Progenitor cell of endocrine pancreas (in vitro differentiated cells): ENCODE results near the gene LRP2. TPM values are rescaled to one million over a fixed set of nuclear protein-coding genes. Genes with fewer than 3 reads are reported as not detected.

ENCODE experiments used
- DNase-seq: peaks from one replicate; pipeline ENCODE4 v3.0.0; 2021; ENCODE audit warnings: low spot score; ENCODE audit not compliant: unreplicated experiment
- H3K27ac Mint-ChIP-seq: 2 replicates; pipeline ENCODE4 v1.8.0; 2021; ENCODE audit warnings: mild to moderate bottlenecking, moderate library complexity, mixed read lengths
- H3K27me3 Mint-ChIP-seq: 2 replicates; pipeline ENCODE4 v1.8.0; 2021; ENCODE audit warnings: mixed read lengths
- H3K36me3 Mint-ChIP-seq: 2 replicates; pipeline ENCODE4 v1.8.0; 2022; ENCODE audit warnings: mixed read lengths; ENCODE audit not compliant: insufficient read depth
- H3K4me1 Mint-ChIP-seq: 2 replicates; pipeline ENCODE4 v1.8.0; 2021; ENCODE audit warnings: low read depth, mixed read lengths
- H3K4me3 Mint-ChIP-seq: 2 replicates; pipeline ENCODE4 v1.8.0; 2021; ENCODE audit warnings: low read depth, mild to moderate bottlenecking, moderate library complexity, mixed read lengths
- H3K9me3 Mint-ChIP-seq: 2 replicates; pipeline ENCODE4 v1.8.0; 2021; ENCODE audit warnings: low read depth, mixed read lengths
- CTCF ChIP-seq: fragments of 200-600 bp; sonication (generic); IDR thresholded peaks from one replicate; pipeline ENCODE4 v1.5.0; 2021; ENCODE audit warnings: antibody characterized with exemption, mild to moderate bottlenecking; ENCODE audit not compliant: unreplicated experiment
- total RNA-seq: library from RNA; stranded (reverse); gene quantifications from 2 replicates; pipeline ENCODE4 v1.2.1, GENCODE V29; 2021

Gene LRP2
- total RNA-seq, 1 donor from 2014 or later: 44.4 TPM

- no peak overlapping the region for H3K27ac Mint-ChIP-seq
- H3K27me3 Mint-ChIP-seq: peaks cover 5% of the 10 kb centered on the region
These were observed 266.7 kb downstream of the LRP2 start for GRCh38 chr2:169095621-169096105.

GRCh38 chr2:169094676-169095075 is 267.7 kb downstream of the LRP2 start:
- DNase-seq: no peak
- no peaks in the 10 kb centered on the region for H3K4me1 Mint-ChIP-seq
- H3K4me3 Mint-ChIP-seq: no peak overlapping the region
- H3K9me3 Mint-ChIP-seq: no peaks in the 10 kb centered on the region
- no peak overlapping the region for H3K27ac Mint-ChIP-seq
- peaks cover 5% of the 10 kb centered on the region for H3K27me3 Mint-ChIP-seq
- no peaks in the 10 kb centered on the region for H3K36me3 Mint-ChIP-seq
- no peak for TF ChIP-seq CTCF

More at GRCh38 chr2:169095621-169096105, 266.7 kb downstream of the LRP2 start:
- TF ChIP-seq CTCF: no peak
- Mint-ChIP-seq H3K4me1 (no peaks in the 10 kb centered on the region), H3K4me3 (no peak overlapping the region), H3K9me3 (no peaks in the 10 kb centered on the region), H3K36me3 (no peaks in the 10 kb centered on the region)
- no peak for DNase-seq

GRCh38 chr2:169093535-169093934 is 268.8 kb downstream of the LRP2 start:
- H3K4me1 Mint-ChIP-seq: no peaks in the 10 kb centered on the region

GRCh38 chr2:169091761-169092519 is 270.4 kb downstream of the LRP2 start:
- TF ChIP-seq CTCF: no peak

More at GRCh38 chr2:169093535-169093934, 268.8 kb downstream of the LRP2 start:
- TF ChIP-seq CTCF: no peak
- DNase-seq: no peak
- H3K4me3 Mint-ChIP-seq: no peak overlapping the region
- no peaks in the 10 kb centered on the region for H3K9me3 Mint-ChIP-seq
- H3K27ac Mint-ChIP-seq: no peak overlapping the region
- H3K36me3 Mint-ChIP-seq: no peaks in the 10 kb centered on the region
- peaks cover 9% of the 10 kb centered on the region for H3K27me3 Mint-ChIP-seq

GRCh38 chr2:169091256-169091655 is 271.1 kb downstream of the LRP2 start:
- H3K4me3 Mint-ChIP-seq: no peak overlapping the region

More at GRCh38 chr2:169091761-169092519, 270.4 kb downstream of the LRP2 start:
- H3K27ac Mint-ChIP-seq: no peak overlapping the region
- DNase-seq: no peak
- H3K36me3 Mint-ChIP-seq: no peaks in the 10 kb centered on the region
- H3K27me3 Mint-ChIP-seq: peaks cover 10% of the 10 kb centered on the region
- H3K9me3 Mint-ChIP-seq: no peaks in the 10 kb centered on the region
- H3K4me3 Mint-ChIP-seq: no peak overlapping the region
- no peaks in the 10 kb centered on the region for H3K4me1 Mint-ChIP-seq

More at GRCh38 chr2:169091256-169091655, 271.1 kb downstream of the LRP2 start:
- TF ChIP-seq CTCF: no peak
- no peaks in the 10 kb centered on the region for H3K36me3 Mint-ChIP-seq
- H3K9me3 Mint-ChIP-seq: peaks cover 3% of the 10 kb centered on the region
- H3K4me1 Mint-ChIP-seq: no peaks in the 10 kb centered on the region
- H3K27me3 Mint-ChIP-seq: peaks cover 10% of the 10 kb centered on the region
- no peak overlapping the region for H3K27ac Mint-ChIP-seq
- DNase-seq: no peak
